Activated B cell treated with CpG ODN at 0.5 μM for 24 hours (primary cell): ENCODE results near the gene DAPP1. TPM values are rescaled to one million over a fixed set of nuclear protein-coding genes. Genes with fewer than 3 reads are reported as not detected.

Experiments
- ATAC-seq: fragments of 200-7000 bp; cut with Tn5 transposase; one replicate; pipeline ENCODE4 v1.10.0; 2021; ENCODE audit warnings: low read depth, mild to moderate bottlenecking, moderate library complexity
- CTCF ChIA-PET: fragments of 350-600 bp; sonication (Branson Sonifier 250); formaldehyde crosslinking; loops from one replicate; lab custom pipeline; 2021; ENCODE audit warnings: antibody characterized with exemption; lab: Charles Lee
- POLR2A ChIA-PET: fragments of 350-600 bp; sonication (Branson Sonifier 250); formaldehyde crosslinking; loops from one replicate; lab custom pipeline; 2021; ENCODE audit warnings: antibody characterized with exemption; lab: Charles Lee
- DNase-seq: peaks from one replicate; pipeline ENCODE4 v3.0.0; 2022
- H3K27ac Mint-ChIP-seq: one replicate; pipeline ENCODE4 v1.8.0; 2020; ENCODE audit warnings: mixed read lengths
- H3K27me3 Mint-ChIP-seq: one replicate; pipeline ENCODE4 v1.8.0; 2021; ENCODE audit warnings: mixed read lengths
- H3K36me3 Mint-ChIP-seq: one replicate; pipeline ENCODE4 v1.8.0; 2021; ENCODE audit warnings: low read depth, mixed read lengths
- H3K4me1 Mint-ChIP-seq: one replicate; pipeline ENCODE4 v1.8.0; 2021; ENCODE audit warnings: mixed read lengths
- H3K4me3 Mint-ChIP-seq: one replicate; pipeline ENCODE4 v1.8.0; 2020; ENCODE audit warnings: mild to moderate bottlenecking, mixed read lengths
- H3K9me3 Mint-ChIP-seq: one replicate; pipeline ENCODE4 v1.8.0; 2020; ENCODE audit warnings: mixed read lengths
- CTCF ChIP-seq: fragments of 200-600 bp; IDR thresholded peaks from one replicate; pipeline ENCODE4 v1.8.0; 2022; ENCODE audit warnings: antibody characterized with exemption, mild to moderate bottlenecking
- intact Hi-C: fragments of 100-400 bp; cut with micrococcal nuclease; formaldehyde crosslinking; loops from one replicate; pipeline ENCODE4 v1.15.1; 2024
- total RNA-seq: library from RNA; stranded (reverse); gene quantifications from 2 replicates; pipeline ENCODE4 v1.2.3, GENCODE V29; 2022

Gene DAPP1
- total RNA-seq, 1 donor from 2014 or later: 144 TPM

GRCh38 chr4:99886146-99886545 lies 69.5 kb downstream of the DAPP1 start:
- intact Hi-C loops: no loop called here
- no peak for TF ChIP-seq CTCF
- peaks cover 57% of the 10 kb centered on the region for H3K36me3 Mint-ChIP-seq
- no peaks in the 10 kb centered on the region for H3K27me3 Mint-ChIP-seq
- ATAC-seq: no peak
- no peak for DNase-seq
- POLR2A ChIA-PET: interaction anchor here (2.3 kb wide), 1 partner anchor 323 kb away, joined by 13 read pairs; the partner anchor contains the start of gene TRMT10A
- H3K4me1 Mint-ChIP-seq: no peaks in the 10 kb centered on the region
- H3K4me3 Mint-ChIP-seq: no peak overlapping the region
- no peak overlapping the region for H3K27ac Mint-ChIP-seq
- CTCF ChIA-PET: interaction anchor here (0.7 to 2.7 kb wide), 5 partner anchors 62 to 271 kb away, joined by 3 to 57 read pairs (median 4); no protein-coding TSS in a partner anchor
- H3K9me3 Mint-ChIP-seq: no peaks in the 10 kb centered on the region

- H3K4me1 Mint-ChIP-seq: peaks cover 6% of the 10 kb centered on the region
- intact Hi-C loops: no loop called here
- ATAC-seq (no peak), DNase-seq (no peak)
- POLR2A ChIA-PET: interaction anchor here (0.6 kb wide), 1 partner anchor 333 kb away, joined by 6 read pairs; no protein-coding TSS in a partner anchor
- peaks cover 56% of the 10 kb centered on the region for H3K36me3 Mint-ChIP-seq
- no peaks in the 10 kb centered on the region for H3K9me3 Mint-ChIP-seq
- no peak overlapping the region for H3K27ac Mint-ChIP-seq
- no peaks in the 10 kb centered on the region for H3K27me3 Mint-ChIP-seq
- H3K4me3 Mint-ChIP-seq: no peak overlapping the region
- CTCF ChIA-PET: no interaction called here
- no peak for TF ChIP-seq CTCF
Measured at GRCh38 chr4:99887837-99888236, 71.2 kb downstream of the DAPP1 start.

GRCh38 chr4:99891351-99891750 lies 74.7 kb downstream of the DAPP1 start:
- no peak for TF ChIP-seq CTCF
- no peak for DNase-seq
- H3K4me3 Mint-ChIP-seq: no peak overlapping the region
- intact Hi-C loops: loop anchor here (5.0 kb wide), 2 partner anchors 34 to 894 kb away; partner anchors contain the start of gene METAP1
- POLR2A ChIA-PET: no interaction called here
- H3K4me1 Mint-ChIP-seq: peaks cover 26% of the 10 kb centered on the region
- no peak overlapping the region for H3K27ac Mint-ChIP-seq
- H3K9me3 Mint-ChIP-seq: no peaks in the 10 kb centered on the region
- H3K36me3 Mint-ChIP-seq: peaks cover 44% of the 10 kb centered on the region
- no peak for ATAC-seq
- no peaks in the 10 kb centered on the region for H3K27me3 Mint-ChIP-seq
- CTCF ChIA-PET: no interaction called here

- Mint-ChIP-seq H3K9me3 (no peaks in the 10 kb centered on the region), H3K4me3 (peak overlapping the region; percentile 94), H3K4me1 (peaks cover 26% of the 10 kb centered on the region), H3K27me3 (no peaks in the 10 kb centered on the region), H3K27ac (no peak overlapping the region), H3K36me3 (peaks cover 31% of the 10 kb centered on the region)
- CTCF ChIA-PET: no interaction called here
- intact Hi-C loops: loop anchor here (5.0 kb wide), 2 partner anchors 36 to 896 kb away; partner anchors contain the start of gene METAP1
- DNase-seq: no peak
- POLR2A ChIA-PET: interaction anchor here (0.7 kb wide), 2 partner anchors 46 to 84 kb away, joined by 4 read pairs; no protein-coding TSS in a partner anchor
- no peak for TF ChIP-seq CTCF
- no peak for ATAC-seq
Measured at GRCh38 chr4:99893029-99893428, 76.4 kb downstream of the DAPP1 start.

- ATAC-seq: no peak
- no peak for DNase-seq
- ChIA-PET POLR2A (interaction anchor here (0.7 to 1.8 kb wide), 8 partner anchors 54 to 1750 kb away, joined by 3 to 57 read pairs (median 6); partner anchors contain the start of genes ADH5, DAPP1, DNAJB14 and H2AZ1), CTCF (interaction anchor here (0.8 to 1.3 kb wide), 3 partner anchors 55 to 898 kb away, joined by 3 to 7 read pairs (median 5); partner anchors contain the start of genes DAPP1 and METAP1)
- Mint-ChIP-seq H3K27ac (peak overlapping the region; percentile 90), H3K27me3 (no peaks in the 10 kb centered on the region), H3K36me3 (peaks cover 28% of the 10 kb centered on the region), H3K4me3 (peak overlapping the region; percentile 94), H3K4me1 (peaks cover 26% of the 10 kb centered on the region), H3K9me3 (no peaks in the 10 kb centered on the region)
- TF ChIP-seq CTCF: no peak
- intact Hi-C loops: loop anchor here (1.0 to 5.0 kb wide), 7 partner anchors 36 to 1750 kb away; partner anchors contain the start of genes ADH5, DAPP1, METAP1 and STPG2
Measured at GRCh38 chr4:99893839-99894160, 77.2 kb downstream of the DAPP1 start.
